ENCODE results near the gene SLC46A2.

- TF ChIP-seq CTCF (conservative IDR thresholded peaks at IDR 0.05; ENCODE audit: low read length) (peak; percentile 100), EZH2phosphoT487 (IDR thresholded peaks at IDR 0.05; ENCODE audit: borderline replicate concordance, low read depth, low read length) (no peak)
Measured at GRCh38 chr9:112844771-112845542, 45.7 kb downstream of the SLC46A2 start.

Measured in OCI-LY7 (cell line).